GM19397 (cell line): ENCODE results near the gene CCDC126.
A peak's percentile ranks its signal among the peaks of the same experiment; 100 is the strongest.
"Not testable (repeated sequence)": the region's sequence is repeated elsewhere in the genome, so short reads cannot be mapped to it uniquely, and the experiment has no call there.

Source experiments
- ATAC-seq: cut with Tn5 transposase; IDR thresholded peaks from one replicate; pipeline ENCODE4 v1.9.1; 2021; ENCODE audit warnings: mild to moderate bottlenecking, moderate library complexity; ENCODE audit not compliant: unreplicated experiment

Gene CCDC126

GRCh38 chr7:23597094-23598091 is at the start of gene CCDC126:
Gene CCDC126, plus strand, starts transcription at chr7:23597382. Its CDS starts 13,934 bp downstream, at chr7:23611316.
- peak; percentile 83 for ATAC-seq

- no peak for ATAC-seq
Observed at GRCh38 chr7:23547662-23548061, 49.5 kb upstream of the CCDC126 start.

GRCh38 chr7:23558303-23558702 is 38.9 kb upstream of the CCDC126 start:
- ATAC-seq: no peak

- peak; percentile 80 for ATAC-seq
Observed at GRCh38 chr7:23570592-23571200, 26.5 kb upstream of the CCDC126 start.

GRCh38 chr7:23581975-23582374 is 15.2 kb upstream of the CCDC126 start:
- not testable (repeated sequence) for ATAC-seq

- not testable (repeated sequence) for ATAC-seq
Observed at GRCh38 chr7:23585304-23585703, 11.9 kb upstream of the CCDC126 start.

GRCh38 chr7:23586159-23586558 is 11.0 kb upstream of the CCDC126 start:
- no peak for ATAC-seq

- ATAC-seq: no peak
Observed at GRCh38 chr7:23590529-23590928, 6.7 kb upstream of the CCDC126 start.

GRCh38 chr7:23593706-23594105 is 3.5 kb upstream of the CCDC126 start:
- ATAC-seq: no peak

- ATAC-seq: peak; percentile 48
Observed at GRCh38 chr7:23594879-23595604, 2.1 kb upstream of the CCDC126 start.

- no peak for ATAC-seq
Observed at GRCh38 chr7:23598296-23598695, 1.1 kb downstream of the CCDC126 start.

GRCh38 chr7:23600236-23600635 is 3.1 kb downstream of the CCDC126 start:
- no peak for ATAC-seq

- ATAC-seq: no peak
Observed at GRCh38 chr7:23603632-23604295, 6.6 kb downstream of the CCDC126 start.

- ATAC-seq: no peak
Observed at GRCh38 chr7:23604296-23604640, 7.1 kb downstream of the CCDC126 start.

GRCh38 chr7:23607130-23607529 is 9.9 kb downstream of the CCDC126 start:
- ATAC-seq: no peak

GRCh38 chr7:23607866-23608265 is 10.7 kb downstream of the CCDC126 start:
- no peak for ATAC-seq

GRCh38 chr7:23615331-23615730 is 18.1 kb downstream of the CCDC126 start:
- no peak for ATAC-seq

- no peak for ATAC-seq
Observed at GRCh38 chr7:23616593-23616992, 19.4 kb downstream of the CCDC126 start.

GRCh38 chr7:23617482-23617881 is 20.3 kb downstream of the CCDC126 start:
- no peak for ATAC-seq

GRCh38 chr7:23618241-23618640 is 21.1 kb downstream of the CCDC126 start:
- no peak for ATAC-seq

- ATAC-seq: no peak
Observed at GRCh38 chr7:23619141-23619540, 22.0 kb downstream of the CCDC126 start.
